ENCODE results near the gene DTX2.

Gene DTX2

GRCh38 chr7:76426246-76426645, 35.3 kb upstream of the DTX2 start:
- no peak for TF ChIP-seq CTCF (IDR thresholded peaks at IDR 0.05; ENCODE audit: borderline replicate concordance, control extremely low read depth, extremely low read depth, insufficient read depth, missing control alignments)
- in situ Hi-C loops (cut with MboI; ENCODE audit: low sequenced_read_pairs, unreplicated experiment) = no loop called here
- no peak for DNase-seq (ENCODE audit: low spot score)

GRCh38 chr7:76427635-76428034, 33.9 kb upstream of the DTX2 start:
- TF ChIP-seq CTCF (IDR thresholded peaks at IDR 0.05; ENCODE audit: borderline replicate concordance, control extremely low read depth, extremely low read depth, insufficient read depth, missing control alignments) = no peak
- no peak for DNase-seq (ENCODE audit: low spot score)
- in situ Hi-C loops (cut with MboI; ENCODE audit: low sequenced_read_pairs, unreplicated experiment) = no loop called here

- no peak for DNase-seq (ENCODE audit: low spot score)
- no peak for TF ChIP-seq CTCF (IDR thresholded peaks at IDR 0.05; ENCODE audit: borderline replicate concordance, control extremely low read depth, extremely low read depth, insufficient read depth, missing control alignments)
- in situ Hi-C loops (cut with MboI; ENCODE audit: low sequenced_read_pairs, unreplicated experiment) = no loop called here
Measured at GRCh38 chr7:76428149-76428823, 33.2 kb upstream of the DTX2 start.

- in situ Hi-C loops (cut with MboI; ENCODE audit: low sequenced_read_pairs, unreplicated experiment) = no loop called here
- no peak for TF ChIP-seq CTCF (IDR thresholded peaks at IDR 0.05; ENCODE audit: borderline replicate concordance, control extremely low read depth, extremely low read depth, insufficient read depth, missing control alignments)
- no peak for DNase-seq (ENCODE audit: low spot score)
Measured at GRCh38 chr7:76428868-76429805, 32.4 kb upstream of the DTX2 start.

- DNase-seq (ENCODE audit: low spot score) = no peak
- in situ Hi-C loops (cut with MboI; ENCODE audit: low sequenced_read_pairs, unreplicated experiment) = no loop called here
- no peak for TF ChIP-seq CTCF (IDR thresholded peaks at IDR 0.05; ENCODE audit: borderline replicate concordance, control extremely low read depth, extremely low read depth, insufficient read depth, missing control alignments)
Measured at GRCh38 chr7:76430211-76430610, 31.3 kb upstream of the DTX2 start.

- DNase-seq (ENCODE audit: low spot score) = no peak
- in situ Hi-C loops (cut with MboI; ENCODE audit: low sequenced_read_pairs, unreplicated experiment) = no loop called here
- no peak for TF ChIP-seq CTCF (IDR thresholded peaks at IDR 0.05; ENCODE audit: borderline replicate concordance, control extremely low read depth, extremely low read depth, insufficient read depth, missing control alignments)
Measured at GRCh38 chr7:76430836-76431235, 30.7 kb upstream of the DTX2 start.
